Mesodermal cell (in vitro differentiated cells): ENCODE measurements around the gene NCAPD3.

Experiments
- H3K27ac ChIP-seq: 2 replicates; pipeline ENCODE4 v1.7.0; 2013; ENCODE audit warnings: mild to moderate bottlenecking, low read depth, low read length, moderate library complexity; ENCODE audit not compliant: severe bottlenecking
- H3K36me3 ChIP-seq: 2 replicates; pipeline ENCODE4 v1.7.1; 2013; ENCODE audit warnings: mild to moderate bottlenecking, low read length, moderate library complexity; ENCODE audit not compliant: control insufficient read depth, insufficient read depth
- H3K4me1 ChIP-seq: one replicate; pipeline ENCODE4 v1.7.1; 2013; ENCODE audit warnings: mild to moderate bottlenecking, low read length; ENCODE audit not compliant: insufficient read depth, control insufficient read depth, poor library complexity, severe bottlenecking
- H3K4me3 ChIP-seq: 2 replicates; pipeline ENCODE4 v1.7.0; 2013; ENCODE audit warnings: low read length, control low read depth, mild to moderate bottlenecking; ENCODE audit not compliant: insufficient read depth, poor library complexity, severe bottlenecking; ENCODE audit errors: extremely low read depth
- H3K9me3 ChIP-seq: 2 replicates; pipeline ENCODE4 v1.7.1; 2013; ENCODE audit warnings: mild to moderate bottlenecking, low read length, moderate library complexity; ENCODE audit not compliant: control insufficient read depth
- WGBS, 2 experiments: methylation state at CpG; one replicate each; pipeline ENCODE4 v1.1.5; 2013; ENCODE audit warnings: missing lambda C conversion rate in 2 of 2; ENCODE audit not compliant: insufficient coverage in 2 of 2; 5-methylcytosine and 5-hydroxymethylcytosine counted together

The NCAPD3 gene

GRCh38 chr11:134252346-134253187, 28.8 kb upstream of the NCAPD3 start:
- Histone ChIP-seq H3K36me3 (peaks cover 44% of the 10 kb centered on the region), H3K9me3 (no peaks in the 10 kb centered on the region), H3K4me3 (peak overlapping the region; percentile 87), H3K27ac (no peak overlapping the region), H3K4me1 (no peaks in the 10 kb centered on the region)
- 9 to 25% methylated on average over 18 to 20 of the region's 27 CpGs for WGBS, 2 experiments

- Histone ChIP-seq H3K4me1 (no peaks in the 10 kb centered on the region), H3K4me3 (no peak overlapping the region), H3K36me3 (peaks cover 53% of the 10 kb centered on the region), H3K27ac (no peak overlapping the region), H3K9me3 (no peaks in the 10 kb centered on the region)
- WGBS, 2 experiments = 88 to 93% methylated on average over 2 of the region's 2 CpGs
Measured at GRCh38 chr11:134250675-134251074, 26.9 kb upstream of the NCAPD3 start.

- Histone ChIP-seq H3K4me1 (no peaks in the 10 kb centered on the region), H3K27ac (no peak overlapping the region), H3K9me3 (no peaks in the 10 kb centered on the region), H3K4me3 (no peak overlapping the region), H3K36me3 (peaks cover 57% of the 10 kb centered on the region)
- 92 to 100% methylated on average over 1 to 3 of the region's 3 CpGs for WGBS, 2 experiments
Measured at GRCh38 chr11:134250246-134250645, 26.5 kb upstream of the NCAPD3 start.

- 83 to 90% methylated on average over 5 to 7 of the region's 7 CpGs for WGBS, 2 experiments
- no peak overlapping the region for H3K4me3 ChIP-seq
- H3K36me3 ChIP-seq = peaks cover 68% of the 10 kb centered on the region
- no peaks in the 10 kb centered on the region for H3K4me1 ChIP-seq
- no peaks in the 10 kb centered on the region for H3K9me3 ChIP-seq
- no peak overlapping the region for H3K27ac ChIP-seq
Measured at GRCh38 chr11:134248910-134249480, 25.2 kb upstream of the NCAPD3 start.

DNA sequence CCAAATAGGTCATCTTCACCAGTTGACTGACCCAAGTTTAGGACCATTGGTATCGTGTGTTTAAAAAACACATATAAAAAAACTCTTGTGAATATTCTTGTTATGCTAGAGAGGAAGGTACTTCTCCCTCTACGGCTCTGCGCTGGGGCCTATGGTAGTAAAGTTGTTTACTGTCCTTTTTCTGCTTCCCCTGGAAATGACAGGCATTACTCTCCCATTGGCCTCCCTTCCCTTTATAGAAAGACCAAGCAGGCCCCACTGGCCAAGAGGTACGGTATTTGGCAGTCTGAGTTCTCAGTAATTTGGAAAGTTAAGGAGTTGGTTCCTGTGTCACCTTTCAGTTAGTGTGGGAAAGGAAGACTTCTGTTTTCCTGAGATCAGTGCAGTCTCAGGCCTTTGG, 22.9 kb upstream of the NCAPD3 start:
- WGBS, 2 experiments = 100% methylated on average over 1 of the region's 4 CpGs; no CpG with 5 or more reads in 1 of the 2 experiments
- Histone ChIP-seq H3K36me3 (peaks cover 91% of the 10 kb centered on the region), H3K4me1 (no peaks in the 10 kb centered on the region), H3K4me3 (no peak overlapping the region), H3K27ac (no peak overlapping the region), H3K9me3 (no peaks in the 10 kb centered on the region)

- Histone ChIP-seq H3K4me3 (no peak overlapping the region), H3K27ac (no peak overlapping the region), H3K36me3 (peaks cover 97% of the 10 kb centered on the region), H3K4me1 (no peaks in the 10 kb centered on the region), H3K9me3 (no peaks in the 10 kb centered on the region)
- 90 to 93% methylated on average over 10 to 11 of the region's 11 CpGs for WGBS, 2 experiments
Measured at GRCh38 chr11:134246100-134246499, 22.3 kb upstream of the NCAPD3 start.

DNA sequence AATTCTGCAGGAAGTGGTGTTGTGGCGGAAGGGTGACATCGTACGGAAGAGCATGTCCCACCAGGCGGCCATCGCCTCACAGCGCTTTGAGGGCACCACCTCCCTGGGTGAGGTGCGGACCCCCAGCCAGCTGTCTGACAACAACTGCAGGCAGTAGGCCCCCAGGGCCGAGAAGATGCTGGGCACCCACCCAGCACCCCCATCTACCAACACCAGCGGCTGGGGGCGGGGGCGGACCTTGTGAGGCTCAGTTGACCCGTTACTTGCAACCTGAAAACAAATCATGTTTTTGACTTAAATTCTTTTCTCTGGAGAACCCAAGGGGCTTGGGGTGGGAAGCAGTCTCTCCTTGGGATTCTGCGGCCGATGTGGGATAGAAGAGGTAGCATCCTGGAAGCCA, 21.7 kb upstream of the NCAPD3 start:
- no peak overlapping the region for H3K27ac ChIP-seq
- peaks cover 94% of the 10 kb centered on the region for H3K36me3 ChIP-seq
- no peaks in the 10 kb centered on the region for H3K9me3 ChIP-seq
- no peaks in the 10 kb centered on the region for H3K4me1 ChIP-seq
- no peak overlapping the region for H3K4me3 ChIP-seq
- 89 to 96% methylated on average over 6 to 10 of the region's 14 CpGs for WGBS, 2 experiments

DNA sequence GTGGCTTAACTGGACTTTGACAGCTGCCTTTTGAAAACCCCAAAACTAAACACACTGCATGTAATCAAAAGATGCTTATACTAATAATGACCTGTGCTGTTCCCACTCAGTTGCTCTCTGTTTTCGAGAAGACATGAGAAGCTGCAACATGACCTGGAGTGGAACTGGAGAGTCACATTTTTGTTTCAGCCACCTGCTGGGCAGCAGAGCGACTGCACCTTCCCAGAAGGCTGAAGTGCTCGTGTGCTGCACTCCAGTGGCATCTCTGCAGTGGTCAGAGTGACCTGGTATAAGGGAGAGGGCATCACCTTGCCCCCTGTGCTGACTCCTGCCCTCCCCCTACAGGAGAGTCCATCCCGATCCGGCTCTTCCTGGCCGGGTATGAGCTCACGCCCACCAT, 20.8 kb upstream of the NCAPD3 start:
- Histone ChIP-seq H3K9me3 (no peaks in the 10 kb centered on the region), H3K4me3 (no peak overlapping the region), H3K36me3 (peaks cover 94% of the 10 kb centered on the region), H3K27ac (no peak overlapping the region), H3K4me1 (no peaks in the 10 kb centered on the region)
- WGBS, 2 experiments = 71 to 88% methylated on average over 5 to 6 of the region's 7 CpGs

- Histone ChIP-seq H3K4me1 (no peaks in the 10 kb centered on the region), H3K9me3 (no peaks in the 10 kb centered on the region), H3K4me3 (no peak overlapping the region), H3K36me3 (peaks cover 95% of the 10 kb centered on the region), H3K27ac (no peak overlapping the region)
- 93 to 100% methylated on average over 4 of the region's 4 CpGs for WGBS, 2 experiments
Measured at GRCh38 chr11:134243913-134244312, 20.1 kb upstream of the NCAPD3 start.

- 95% methylated on average over 4 to 7 of the region's 9 CpGs for WGBS, 2 experiments
- H3K36me3 ChIP-seq = peaks cover 83% of the 10 kb centered on the region
- no peak overlapping the region for H3K4me3 ChIP-seq
- peaks cover 10% of the 10 kb centered on the region for H3K4me1 ChIP-seq
- H3K27ac ChIP-seq = no peak overlapping the region
- H3K9me3 ChIP-seq = no peaks in the 10 kb centered on the region
Measured at GRCh38 chr11:134242376-134242775, 18.6 kb upstream of the NCAPD3 start.

DNA sequence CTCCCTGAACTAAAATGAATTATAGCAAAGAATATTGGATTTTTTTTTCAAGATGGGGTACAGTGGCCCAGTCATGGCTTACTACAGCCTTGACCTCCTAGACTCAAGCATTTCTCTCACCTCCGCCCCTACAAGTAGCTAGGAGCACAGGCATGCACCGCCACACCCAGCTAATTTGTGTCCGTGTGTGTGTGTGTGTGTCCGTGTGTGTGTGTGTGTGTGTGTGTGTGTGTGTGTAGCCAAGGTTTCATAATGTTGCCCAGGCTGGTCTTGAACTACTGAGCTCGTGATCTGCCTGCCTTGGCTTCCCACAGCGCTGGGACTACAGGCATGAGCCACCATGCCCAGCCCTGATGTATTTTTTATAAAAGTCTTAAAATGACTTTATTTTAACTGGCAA, 16.8 kb upstream of the NCAPD3 start:
- H3K9me3 ChIP-seq = no peaks in the 10 kb centered on the region
- peaks cover 75% of the 10 kb centered on the region for H3K36me3 ChIP-seq
- WGBS, 2 experiments = 100% methylated on average over 1 of the region's 6 CpGs; no CpG with 5 or more reads in 1 of the 2 experiments
- H3K4me3 ChIP-seq = no peak overlapping the region
- no peak overlapping the region for H3K27ac ChIP-seq
- peaks cover 18% of the 10 kb centered on the region for H3K4me1 ChIP-seq
